GM19467 (cell line): ENCODE data around the gene ZNF382.
"Not testable (repeated sequence)": the region's sequence is repeated elsewhere in the genome, so short reads cannot be mapped to it uniquely, and the experiment has no call there.

Source experiments
- ATAC-seq: cut with Tn5 transposase; IDR thresholded peaks from one replicate; pipeline ENCODE4 v1.9.1; 2021; ENCODE audit warnings: mild to moderate bottlenecking, moderate library complexity; ENCODE audit not compliant: unreplicated experiment

The ZNF382 gene

DNA sequence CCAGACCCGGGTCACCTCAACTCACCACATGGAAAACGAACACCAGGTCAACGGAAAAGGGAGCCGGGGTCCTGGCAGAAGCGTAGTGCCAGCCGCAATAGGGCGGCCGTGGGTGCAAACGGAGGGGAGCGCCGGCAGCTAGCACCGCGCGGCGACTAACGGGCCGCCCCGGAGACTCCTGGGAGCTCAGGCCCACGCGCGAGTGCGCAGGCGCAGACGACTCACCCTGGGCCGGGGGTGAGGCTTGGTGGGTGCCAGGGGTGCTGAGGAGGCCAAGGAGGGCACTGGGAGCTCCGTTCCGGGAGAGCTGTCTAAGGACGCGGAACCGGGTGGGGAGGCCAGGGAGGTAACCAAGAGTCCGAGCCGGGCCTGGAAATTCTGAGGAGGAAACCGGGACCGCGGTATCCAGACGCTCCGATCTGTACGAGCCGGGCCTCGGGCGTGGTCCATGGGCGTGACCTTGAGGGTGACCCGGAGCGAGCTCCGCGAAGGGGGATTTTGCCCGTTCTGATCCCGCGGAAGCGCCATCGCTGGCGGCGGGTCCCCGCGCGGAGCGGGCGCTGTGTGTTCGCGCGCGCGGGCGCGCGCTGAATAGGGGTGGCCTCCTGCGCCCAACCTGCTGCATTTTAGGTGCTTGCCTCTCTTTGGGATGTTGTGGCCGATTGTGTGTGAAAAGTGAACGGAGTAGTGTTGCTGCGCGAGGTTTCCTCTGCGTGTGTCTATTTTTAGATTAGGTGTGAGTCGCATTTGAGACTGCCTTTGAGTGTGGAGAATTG is at the start of gene ZNF382:
TSS of gene ZNF382 (plus strand) at position 213 of the 776 bp plus-strand sequence. CDS start 4,602 bp downstream, outside the sequence.
- peak; percentile 61 for ATAC-seq

- ATAC-seq: no peak
Observed at GRCh38 chr19:36564391-36564790, 40.7 kb upstream of the ZNF382 start.

DNA sequence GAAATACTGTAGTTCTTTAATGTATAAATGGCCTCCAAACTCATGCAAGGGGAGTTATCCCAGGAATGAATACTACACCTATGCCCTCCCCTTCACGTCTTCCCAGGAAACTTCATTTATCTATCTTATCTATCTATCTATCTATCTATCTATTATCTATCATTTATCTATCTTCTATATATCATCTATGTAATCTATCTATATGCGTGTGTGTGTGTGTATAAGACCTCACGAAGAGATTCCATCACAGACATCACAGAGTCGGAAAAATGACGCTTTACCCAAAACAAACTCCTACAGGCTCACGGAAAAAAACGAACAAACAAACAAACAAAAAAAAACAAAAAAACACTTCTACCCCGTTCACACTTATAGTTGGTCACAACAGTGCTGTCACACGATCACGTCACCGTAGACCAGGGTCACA is 32.5 kb upstream of the ZNF382 start:
- ATAC-seq: no peak

- peak; percentile 92 for ATAC-seq
Observed at GRCh38 chr19:36573020-36573894, 31.9 kb upstream of the ZNF382 start, which contains the start of gene ZNF529. ZNF529 (minus strand) TSS chr19:36573292; CDS start chr19:36572346, 946 bp downstream.

GRCh38 chr19:36573895-36574720 is 31.0 kb upstream of the ZNF382 start:
- ATAC-seq: no peak

- no peak for ATAC-seq
Observed at GRCh38 chr19:36574741-36575140, 30.4 kb upstream of the ZNF382 start.

DNA sequence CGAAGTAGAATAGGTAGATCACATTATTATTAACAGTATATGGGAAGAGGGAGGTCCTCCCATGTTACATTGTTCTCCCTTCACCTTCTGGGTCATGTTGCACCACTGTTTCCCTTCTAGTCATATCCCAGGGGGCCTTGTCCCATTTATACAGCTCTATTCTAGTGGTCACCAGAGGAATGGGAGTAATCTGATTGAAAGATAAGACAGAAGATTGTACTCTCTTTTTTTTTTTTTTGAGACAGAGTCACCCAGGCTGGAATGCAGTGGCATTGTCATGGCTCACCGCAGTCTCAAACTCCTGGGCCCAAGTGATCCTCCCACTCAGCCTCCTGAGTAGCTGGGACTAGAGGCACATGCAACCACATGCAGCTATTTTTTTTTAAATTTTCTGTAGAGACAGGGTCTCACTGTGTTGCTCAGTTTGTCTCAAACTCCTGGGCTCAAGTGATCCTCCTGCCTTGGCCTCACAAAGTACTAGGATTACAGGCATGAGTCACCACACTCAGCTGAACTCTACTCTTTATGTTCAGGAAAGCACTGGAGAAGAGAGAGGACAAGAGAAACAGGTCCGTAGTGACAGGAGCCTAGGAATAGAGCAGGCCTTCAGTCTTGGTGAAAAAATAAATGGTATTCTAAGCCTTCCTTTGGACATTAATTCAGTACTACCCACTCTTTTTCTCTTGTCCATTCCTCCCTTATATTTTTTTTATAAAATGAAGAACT is 27.7 kb upstream of the ZNF382 start:
- ATAC-seq: no peak

- no peak for ATAC-seq
Observed at GRCh38 chr19:36579255-36579654, 25.9 kb upstream of the ZNF382 start.

DNA sequence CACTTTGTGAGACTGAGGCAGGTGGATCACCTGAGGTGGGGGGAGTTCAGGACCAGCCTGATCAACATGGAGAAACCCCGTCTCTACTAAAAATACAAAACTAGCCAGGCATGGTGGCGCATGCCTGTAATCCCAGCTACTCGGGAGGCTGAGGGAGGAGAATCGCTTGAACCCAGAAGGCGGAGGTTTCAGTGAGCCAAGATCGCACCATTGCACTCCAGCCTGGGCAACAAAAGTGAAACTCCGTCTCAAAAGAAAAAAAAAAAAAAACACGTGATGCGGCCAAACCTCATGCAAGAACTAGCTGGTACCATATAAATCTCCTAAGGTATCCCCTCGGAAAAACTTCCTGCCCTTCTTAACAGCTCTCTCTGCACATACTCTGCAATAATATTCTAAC is 2.4 kb upstream of the ZNF382 start:
- ATAC-seq: not testable (repeated sequence)

- ATAC-seq: peak; percentile 56
Observed at GRCh38 chr19:36604656-36605100, 435 bp upstream of the ZNF382 start.

GRCh38 chr19:36605877-36606478 is 865 bp downstream of the ZNF382 start:
- peak; percentile 10 for ATAC-seq

DNA sequence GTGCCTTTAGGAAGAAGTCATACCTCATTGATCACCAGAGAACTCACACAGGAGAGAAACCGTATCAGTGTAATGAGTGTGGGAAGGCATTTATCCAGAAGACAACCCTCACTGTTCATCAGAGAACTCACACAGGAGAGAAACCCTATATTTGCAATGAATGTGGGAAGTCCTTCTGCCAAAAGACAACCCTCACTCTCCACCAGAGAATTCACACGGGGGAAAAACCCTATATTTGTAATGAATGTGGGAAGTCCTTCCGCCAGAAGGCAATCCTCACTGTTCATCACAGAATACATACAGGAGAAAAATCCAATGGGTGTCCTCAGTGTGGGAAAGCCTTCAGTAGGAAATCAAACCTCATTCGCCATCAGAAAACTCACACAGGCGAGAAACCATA is 21.9 kb downstream of the ZNF382 start:
- no peak for ATAC-seq

- ATAC-seq: no peak
Observed at GRCh38 chr19:36635342-36635741, 30.2 kb downstream of the ZNF382 start.

- no peak for ATAC-seq
Observed at GRCh38 chr19:36638862-36639510, 33.9 kb downstream of the ZNF382 start.

GRCh38 chr19:36646746-36647145 is 41.6 kb downstream of the ZNF382 start:
- no peak for ATAC-seq

GRCh38 chr19:36652958-36653357 is 47.8 kb downstream of the ZNF382 start:
- no peak for ATAC-seq

GRCh38 chr19:36665832-36666231 is 60.7 kb downstream of the ZNF382 start:
- ATAC-seq: no peak

GRCh38 chr19:36668646-36669045 is 63.5 kb downstream of the ZNF382 start:
- ATAC-seq: no peak

DNA sequence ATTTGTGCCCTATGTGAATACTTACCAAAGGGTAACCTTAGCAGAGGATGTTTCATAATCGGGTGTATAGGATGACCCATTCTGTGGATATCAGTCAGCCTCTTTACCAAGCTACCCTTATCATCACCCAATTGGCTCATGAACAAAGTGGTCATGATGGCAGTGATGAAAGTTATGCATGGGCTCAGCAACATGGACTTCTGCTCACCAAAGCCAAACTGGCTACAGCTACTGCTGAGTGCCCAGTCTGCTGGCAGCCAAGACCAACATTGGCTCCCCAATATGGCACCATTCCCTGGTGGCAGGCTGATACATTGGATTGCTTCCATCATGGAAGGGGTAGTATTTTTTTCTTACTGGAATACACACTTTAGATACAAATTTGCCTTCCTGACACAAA is 67.3 kb downstream of the ZNF382 start:
- no peak for ATAC-seq
